DOHH2 (cell line): ENCODE results near the gene GMDS.

ENCODE experiments used
- CTCF ChIP-seq: fragments of 200-600 bp; sonication (generic); IDR thresholded peaks from one replicate; pipeline ENCODE4 v1.5.1; 2014; ENCODE audit warnings: antibody characterized with exemption, mild to moderate bottlenecking, low read depth, low read length; ENCODE audit not compliant: poor library complexity, severe bottlenecking
- EZH2phosphoT487 ChIP-seq: fragments of 200-600 bp; sonication (generic); IDR thresholded peaks from 2 replicates; pipeline ENCODE4 v1.6.1; 2017; ENCODE audit warnings: borderline replicate concordance, mild to moderate bottlenecking, antibody characterized with exemption, low read length, moderate library complexity, mixed read lengths

DNA sequence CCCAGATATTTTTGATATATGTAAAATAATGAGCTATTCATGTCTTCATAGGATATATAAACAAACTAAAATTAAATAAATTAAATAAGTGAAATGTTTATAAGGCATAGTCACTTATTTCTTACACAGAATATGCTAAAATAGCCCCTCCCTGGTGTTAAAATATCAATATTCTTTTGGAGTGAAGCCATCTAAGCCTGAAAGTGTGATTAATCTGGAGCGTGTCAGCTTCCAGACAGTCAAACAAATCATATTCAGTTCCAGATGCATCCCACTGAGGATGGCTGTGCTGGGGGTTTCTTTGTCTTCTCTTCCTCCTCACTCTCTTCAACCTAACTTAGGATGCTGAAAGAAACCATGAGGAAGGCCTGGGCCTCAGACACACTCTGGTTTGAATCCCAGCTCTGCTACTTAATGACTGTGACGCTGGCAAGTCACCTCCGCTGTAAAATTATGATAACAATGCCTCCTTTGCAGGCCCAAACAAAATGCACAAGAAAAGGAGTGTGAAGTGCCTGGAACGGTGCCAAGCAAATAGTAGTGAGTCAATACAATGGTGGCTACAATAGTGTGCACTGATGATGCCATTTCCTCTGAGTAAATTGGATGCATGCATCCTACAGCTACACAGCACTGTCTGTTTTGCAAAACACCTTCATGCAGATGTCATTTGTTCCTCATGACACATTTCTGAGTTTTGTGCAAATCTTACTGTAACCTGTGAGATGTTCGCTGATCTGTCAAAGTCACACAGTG, 474.3 kb downstream of the GMDS start:
- TF ChIP-seq CTCF, result no peak
- TF ChIP-seq EZH2phosphoT487, result no peak
